CD4-positive, alpha-beta T cell treated with Interleukin-6 for 4 hours (primary cell): ENCODE measurements around the gene HMBS.
"Not testable (repeated sequence)": the region's sequence is repeated elsewhere in the genome, so short reads cannot be mapped to it uniquely, and the experiment has no call there.

ENCODE experiments used
- DNase-seq: peaks from one replicate; pipeline ENCODE4 v3.0.0-alpha.2; 2020; ENCODE audit warnings: mixed read lengths

The HMBS gene

GRCh38 chr11:119121811-119122124, 37.1 kb downstream of the HMBS start:
- no peak for DNase-seq

GRCh38 chr11:119125821-119126220, 41.1 kb downstream of the HMBS start:
- DNase-seq = no peak

GRCh38 chr11:119126675-119127268, 42.1 kb downstream of the HMBS start:
- DNase-seq = no peak

GRCh38 chr11:119130662-119131061, 46.0 kb downstream of the HMBS start:
- no peak for DNase-seq

GRCh38 chr11:119134389-119134978, 49.8 kb downstream of the HMBS start:
- DNase-seq = no peak

- not testable (repeated sequence) for DNase-seq
Measured at GRCh38 chr11:119139276-119139675, 54.6 kb downstream of the HMBS start.
